HG03103 (cell line): ENCODE measurements around the gene OR4M1.
"Not testable (repeated sequence)": the region's sequence is repeated elsewhere in the genome, so short reads cannot be mapped to it uniquely, and the experiment has no call there.

Experiments
- ATAC-seq: cut with Tn5 transposase; IDR thresholded peaks from one replicate; pipeline ENCODE4 v1.9.1; 2021; ENCODE audit warnings: low read depth; ENCODE audit not compliant: unreplicated experiment

The OR4M1 gene, protein sequence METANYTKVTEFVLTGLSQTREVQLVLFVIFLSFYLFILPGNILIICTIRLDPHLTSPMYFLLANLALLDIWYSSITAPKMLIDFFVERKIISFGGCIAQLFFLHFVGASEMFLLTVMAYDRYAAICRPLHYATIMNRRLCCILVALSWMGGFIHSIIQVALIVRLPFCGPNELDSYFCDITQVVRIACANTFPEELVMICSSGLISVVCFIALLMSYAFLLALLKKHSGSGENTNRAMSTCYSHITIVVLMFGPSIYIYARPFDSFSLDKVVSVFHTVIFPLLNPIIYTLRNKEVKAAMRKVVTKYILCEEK

DNA sequence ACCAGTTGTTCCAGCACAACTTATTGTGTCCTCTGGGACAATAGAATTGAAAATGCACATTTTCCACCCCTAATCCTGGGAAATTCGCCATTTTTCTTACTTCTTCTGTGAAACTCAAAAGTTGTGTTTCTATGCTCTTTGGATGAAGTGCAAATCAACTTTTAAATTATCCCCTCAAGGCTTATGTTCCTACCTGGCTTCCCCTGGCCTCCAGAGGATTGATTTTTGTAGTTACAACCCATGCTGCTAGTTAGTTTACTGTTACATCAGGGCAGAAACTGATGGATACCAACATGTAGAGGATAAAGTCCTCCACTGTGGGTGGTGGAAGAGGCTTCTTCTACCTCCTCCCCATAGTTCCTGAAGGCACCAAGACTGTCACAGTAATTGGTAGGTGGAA, at the start of gene OR4M1:
OR4M1 (plus strand) TSS at position 301 of the 400 bp plus-strand sequence. CDS start 6,819 bp downstream, outside the sequence.
- ATAC-seq = not testable (repeated sequence)

DNA sequence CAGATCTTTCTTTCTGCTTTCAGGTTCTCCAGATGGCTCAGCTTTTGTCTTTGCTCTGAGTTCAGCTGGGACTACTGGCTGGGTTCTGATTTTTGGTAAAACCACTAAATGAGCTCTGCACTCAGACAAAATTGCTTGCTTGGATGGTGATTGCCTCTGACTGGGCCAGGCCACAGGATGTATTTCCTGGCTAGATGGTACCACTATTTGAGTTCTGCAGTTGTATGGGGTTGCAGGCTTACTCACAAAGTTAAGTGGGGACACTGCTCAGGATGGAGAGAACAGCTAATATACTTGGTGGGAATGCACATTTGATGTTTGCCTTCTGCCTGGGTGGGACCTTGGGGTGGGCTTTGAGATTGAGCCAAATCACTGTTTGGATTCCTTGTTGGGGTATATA, 43.9 kb upstream of the OR4M1 start:
- ATAC-seq = no peak

DNA sequence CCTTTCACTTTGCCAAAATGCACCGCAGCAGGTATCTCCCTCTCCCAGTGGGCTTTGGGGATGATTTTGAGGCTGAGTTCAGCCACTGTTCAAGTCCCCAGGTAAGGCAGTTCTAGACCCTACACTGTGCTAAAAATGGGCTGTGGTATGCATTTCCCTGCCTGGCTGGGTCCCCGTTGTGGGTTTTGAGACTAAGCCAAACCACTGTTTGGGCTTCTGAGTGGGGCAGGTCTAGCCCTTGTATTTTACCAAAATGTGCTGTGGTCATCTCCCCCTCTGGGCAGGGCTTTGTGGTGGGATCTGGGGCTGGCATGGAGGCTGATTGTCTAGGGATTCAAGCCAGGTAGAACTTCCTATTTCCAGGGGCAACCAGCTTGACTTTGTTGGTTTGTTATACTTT, 43.5 kb upstream of the OR4M1 start:
- ATAC-seq = no peak

GRCh38 chr14:19733893-19734292, 39.4 kb upstream of the OR4M1 start:
- not testable (repeated sequence) for ATAC-seq

GRCh38 chr14:19743256-19743655, 30.0 kb upstream of the OR4M1 start, which contains the start of gene OR4Q3:
Gene OR4Q3, plus strand, starts transcription at chr14:19743571.
- no peak for ATAC-seq

DNA sequence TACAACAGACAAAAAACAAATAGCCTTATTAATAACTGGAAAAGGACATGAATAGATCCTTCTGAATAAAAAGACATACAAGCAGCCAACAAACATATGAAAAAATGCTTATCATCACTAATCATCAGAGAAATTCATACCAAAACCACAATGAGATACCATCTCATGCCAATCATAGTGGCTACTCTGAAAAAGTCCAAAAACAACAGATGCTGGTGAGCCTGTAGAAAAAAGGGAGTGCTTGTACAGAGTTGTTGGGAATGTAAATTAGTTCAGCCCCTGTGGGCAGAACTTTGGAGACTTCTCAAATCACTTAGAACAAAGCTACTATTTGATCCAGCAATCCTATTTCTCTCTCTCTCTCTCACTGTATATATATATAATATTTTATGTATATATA, 21.0 kb upstream of the OR4M1 start:
- not testable (repeated sequence) for ATAC-seq

DNA sequence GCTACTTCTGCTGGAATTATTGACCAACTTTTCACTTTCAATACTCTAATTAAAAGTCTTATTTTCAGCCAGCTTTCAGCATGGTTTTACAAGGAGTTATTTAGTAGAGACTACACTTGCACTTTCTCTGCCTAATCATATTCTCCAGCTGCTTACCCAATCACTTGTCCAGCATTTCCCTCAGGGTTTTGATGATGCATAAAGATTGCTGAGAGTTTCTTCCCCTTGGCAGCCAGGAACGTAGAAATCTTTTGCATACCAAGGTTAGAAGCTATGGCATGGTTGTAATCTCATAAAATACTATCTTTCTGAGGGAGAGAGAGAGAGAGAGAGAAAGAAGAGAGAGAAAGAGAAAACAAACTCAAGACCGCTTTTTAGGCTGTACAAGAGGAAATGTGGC, 19.1 kb upstream of the OR4M1 start:
- no peak for ATAC-seq

DNA sequence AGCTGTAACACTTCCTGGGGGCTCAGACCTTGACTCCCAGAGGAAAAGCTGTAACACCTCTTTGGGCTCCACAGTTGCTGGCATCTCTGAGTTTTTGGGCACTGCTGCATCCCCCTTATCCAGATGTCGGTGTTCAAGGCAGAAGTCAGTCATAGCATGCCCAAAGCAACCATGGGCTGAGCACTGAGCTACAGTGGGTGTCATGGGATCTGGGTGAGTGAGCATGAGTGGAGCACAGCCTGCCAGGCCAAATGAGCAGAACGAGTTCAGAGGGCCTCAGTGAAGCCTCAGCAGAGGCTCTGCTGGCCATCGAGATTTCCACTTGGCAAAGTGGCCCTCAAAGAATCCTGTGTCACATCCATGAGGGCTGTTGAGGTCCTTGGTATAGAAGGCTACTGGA, 1.8 kb upstream of the OR4M1 start:
- not testable (repeated sequence) for ATAC-seq

- no peak for ATAC-seq
Measured at GRCh38 chr14:19771895-19772430, 1.3 kb upstream of the OR4M1 start.

GRCh38 chr14:19772454-19772853, 850 bp upstream of the OR4M1 start:
- not testable (repeated sequence) for ATAC-seq

DNA sequence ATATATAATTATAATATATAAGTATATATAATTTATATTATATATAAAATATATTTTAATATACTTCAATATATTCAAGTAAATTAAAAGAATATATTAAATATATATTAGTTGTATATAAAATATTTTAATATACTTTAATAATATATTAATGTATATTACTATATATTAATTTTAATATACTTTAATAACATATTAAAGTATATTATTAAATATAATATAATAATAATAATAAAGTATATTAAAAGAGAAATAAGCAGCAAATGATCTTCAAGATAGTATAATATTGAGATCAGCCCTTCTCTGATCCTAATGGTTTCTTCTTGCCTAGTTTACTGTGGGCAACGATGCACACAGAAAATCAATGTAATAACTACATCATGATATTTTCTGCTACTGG, 2.3 kb downstream of the OR4M1 start:
- no peak for ATAC-seq

DNA sequence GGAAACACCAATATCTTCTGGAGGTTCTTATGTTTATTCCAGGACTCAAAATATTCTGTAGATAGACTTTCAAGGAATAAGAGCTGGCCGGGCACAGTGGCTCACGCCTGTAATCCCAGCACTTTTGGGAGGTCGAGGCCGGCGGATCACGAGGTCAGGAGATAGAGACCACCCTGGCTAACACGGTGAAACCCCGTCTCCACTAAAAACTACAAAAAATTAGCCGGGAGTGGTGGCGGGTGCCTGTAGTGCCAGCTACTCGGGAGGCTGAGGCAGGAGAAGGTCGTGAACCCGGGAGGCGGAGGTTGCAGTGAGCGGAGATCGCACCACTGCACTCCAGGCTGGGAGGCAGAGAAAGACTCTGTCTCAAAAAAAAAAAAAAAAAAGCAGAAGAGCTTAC, 12.5 kb downstream of the OR4M1 start:
- not testable (repeated sequence) for ATAC-seq

DNA sequence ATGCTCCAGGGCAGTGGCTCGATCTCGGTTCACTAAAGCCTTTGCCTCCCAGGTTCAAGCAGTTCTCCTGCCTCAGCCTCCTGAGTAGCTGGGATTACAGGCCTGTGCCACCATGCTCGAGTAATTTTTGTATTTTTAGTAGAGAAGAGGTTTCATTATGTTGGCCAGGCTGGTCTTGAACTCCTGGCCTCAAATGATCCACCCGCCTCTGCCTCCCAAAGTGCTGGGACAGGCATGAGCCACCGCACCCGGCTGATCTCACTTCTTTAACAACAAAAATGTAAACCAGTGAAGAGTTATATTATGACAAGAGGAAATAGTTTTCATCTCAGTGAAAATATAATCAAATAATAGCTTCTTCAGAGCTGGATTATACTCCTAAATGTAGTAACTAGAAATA, 14.0 kb downstream of the OR4M1 start:
- not testable (repeated sequence) for ATAC-seq

DNA sequence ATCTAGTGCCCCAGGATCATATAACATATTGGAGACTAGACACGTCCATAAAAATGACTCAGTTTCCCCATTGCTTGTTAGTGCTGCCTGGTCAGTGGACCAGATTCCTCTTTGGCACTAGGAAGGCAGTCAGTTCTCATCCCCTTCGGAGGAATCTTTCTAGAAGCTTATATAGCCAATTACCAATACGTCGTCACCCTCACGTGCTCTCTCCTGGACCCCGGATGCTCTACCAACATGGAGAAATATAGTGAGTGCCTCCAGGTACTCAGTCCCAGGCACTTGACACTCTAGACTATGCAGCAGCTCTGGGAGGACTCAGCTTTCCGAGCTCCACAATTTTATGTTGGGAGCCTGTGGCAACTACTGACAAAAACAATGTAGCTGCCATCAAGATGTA, 14.8 kb downstream of the OR4M1 start:
- ATAC-seq = not testable (repeated sequence)

DNA sequence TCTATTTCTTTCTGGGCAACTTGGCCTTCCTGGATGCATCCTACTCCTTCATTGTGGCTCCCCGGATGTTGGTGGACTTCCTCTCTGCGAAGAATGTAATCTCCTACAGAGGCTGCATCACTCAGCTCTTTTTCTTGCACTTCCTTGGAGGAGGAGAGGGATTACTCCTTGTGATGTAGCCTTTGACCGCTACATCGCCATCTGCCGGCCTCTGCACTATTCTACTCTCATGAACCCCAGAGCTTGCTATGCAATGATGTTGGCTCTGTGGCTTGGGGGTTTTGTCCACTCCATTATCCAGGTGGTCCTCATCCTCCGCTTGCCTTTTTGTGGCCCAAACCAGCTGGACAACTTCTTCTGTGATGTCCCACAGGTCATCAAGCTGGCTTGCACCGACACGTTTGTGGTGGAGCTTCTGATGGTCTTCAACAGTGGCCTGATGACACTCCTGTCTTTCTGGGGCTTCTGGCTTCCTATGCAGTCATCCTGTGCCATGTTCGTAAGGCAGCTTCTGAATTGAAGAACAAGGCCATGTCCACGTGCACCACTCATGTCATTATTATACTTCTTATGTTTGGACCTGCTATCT, 23.3 kb downstream of the OR4M1 start:
- not testable (repeated sequence) for ATAC-seq

DNA sequence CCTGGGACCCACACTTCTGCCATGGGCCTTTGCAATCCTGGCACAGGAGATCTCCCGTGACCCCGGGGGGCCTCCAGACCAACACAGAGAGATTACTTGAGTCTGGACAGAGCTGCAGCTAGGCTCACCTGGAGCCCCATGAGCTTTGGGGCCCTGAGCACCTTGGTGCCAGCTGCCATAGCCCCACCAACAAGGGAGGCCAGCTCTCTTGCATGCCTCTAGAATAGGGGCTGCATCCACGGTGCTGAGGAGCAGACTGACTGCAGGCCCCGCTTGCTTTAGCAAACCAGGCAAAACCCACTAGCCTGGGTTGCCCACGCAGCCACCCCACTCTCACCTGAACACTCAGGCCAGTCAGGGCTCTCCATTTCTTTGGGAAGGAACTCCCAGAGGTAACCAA, 26.6 kb downstream of the OR4M1 start:
- no peak for ATAC-seq

DNA sequence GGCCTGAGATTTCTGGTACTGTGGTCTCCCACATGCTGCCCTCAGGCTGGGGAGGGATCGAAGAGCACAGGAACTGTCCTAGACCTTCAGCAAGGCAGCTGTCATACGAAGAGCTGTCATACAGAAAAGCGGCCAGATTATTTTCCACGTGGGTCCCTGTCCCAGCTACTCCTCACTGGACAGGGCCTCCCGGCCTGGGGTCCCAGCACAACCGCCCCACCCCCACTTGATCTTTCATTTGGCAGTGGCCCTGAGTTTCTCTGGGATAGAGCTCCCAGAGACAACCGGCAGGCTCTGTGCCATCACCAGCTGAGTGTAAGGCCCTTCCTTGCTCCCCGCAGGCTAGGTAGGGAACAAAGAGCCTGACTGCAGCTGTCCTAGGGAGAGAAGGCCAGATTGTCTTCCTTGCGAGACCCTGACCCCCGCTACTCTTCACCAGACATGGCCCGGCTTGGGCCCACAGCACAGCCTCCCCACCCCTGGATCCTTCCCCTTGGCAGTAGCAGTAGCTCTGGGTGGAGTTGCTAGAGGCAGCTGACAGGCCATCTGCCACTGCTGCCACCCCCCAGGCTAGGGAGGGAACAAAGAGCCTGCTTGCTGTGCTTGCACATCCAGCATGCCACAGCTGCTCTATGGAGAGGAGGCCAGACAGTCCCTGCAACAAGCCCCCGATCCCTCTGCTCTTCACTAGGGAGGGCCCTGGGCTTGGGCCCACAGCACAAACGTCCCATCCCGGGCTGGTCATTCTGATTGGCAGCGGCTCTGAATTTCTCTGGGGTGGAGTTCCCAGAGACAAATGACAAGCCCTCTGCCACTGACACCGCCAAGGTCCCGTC, 27.2 kb downstream of the OR4M1 start:
- no peak for ATAC-seq

DNA sequence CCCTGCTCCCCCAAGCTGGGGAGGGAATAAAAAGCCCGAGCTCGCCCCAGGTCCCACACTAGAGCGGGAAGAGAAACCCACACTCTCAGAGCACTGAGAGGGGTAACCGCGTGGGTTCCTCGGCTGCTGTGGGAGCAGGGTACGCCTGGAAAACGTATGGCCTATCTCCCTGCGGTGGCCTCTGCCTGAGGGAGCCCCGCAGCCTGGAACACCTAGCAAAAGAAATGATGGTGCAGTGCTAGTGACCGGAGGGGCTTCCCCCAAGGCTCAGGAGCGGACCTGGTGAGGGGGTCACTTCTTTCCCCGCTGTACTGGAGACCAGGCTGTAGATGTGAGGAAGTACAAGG, 27.8 kb downstream of the OR4M1 start:
- ATAC-seq = no peak

DNA sequence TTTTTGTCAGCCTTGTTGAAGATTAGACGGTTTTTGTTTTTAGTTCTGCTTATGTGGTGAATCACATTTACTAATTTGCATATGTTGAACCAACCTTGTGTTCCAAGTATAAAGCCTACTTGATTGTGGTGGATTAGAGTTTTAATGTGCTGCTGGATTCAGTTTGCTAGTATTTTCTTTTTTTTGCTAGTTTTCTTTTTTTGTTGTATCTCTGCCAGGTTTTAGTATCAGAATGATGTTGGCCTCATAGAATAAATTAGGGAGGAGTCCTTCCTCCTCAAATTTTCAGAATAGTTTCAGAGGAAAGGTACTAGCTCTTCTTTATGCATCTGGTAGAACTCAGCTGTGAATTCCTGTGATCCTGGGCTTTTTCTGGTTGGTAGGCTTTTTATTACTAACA, 30.2 kb downstream of the OR4M1 start, which contains the start of gene OR4N2:
OR4N2 (plus strand) TSS at position 301 of the 400 bp plus-strand sequence. CDS start 23,679 bp downstream, outside the sequence.
- ATAC-seq = not testable (repeated sequence)

- ATAC-seq = not testable (repeated sequence)
Measured at GRCh38 chr14:19813171-19813920, 40.0 kb downstream of the OR4M1 start.
